HG02870 (cell line): ENCODE measurements around the gene BRCA1.
"Not testable (repeated sequence)": the region's sequence is repeated elsewhere in the genome, so short reads cannot be mapped to it uniquely, and the experiment has no call there.

Experiments
- ATAC-seq: cut with Tn5 transposase; IDR thresholded peaks from one replicate; pipeline ENCODE4 v1.9.1; 2021; ENCODE audit warnings: mild to moderate bottlenecking, moderate library complexity; ENCODE audit not compliant: unreplicated experiment

Gene BRCA1

DNA sequence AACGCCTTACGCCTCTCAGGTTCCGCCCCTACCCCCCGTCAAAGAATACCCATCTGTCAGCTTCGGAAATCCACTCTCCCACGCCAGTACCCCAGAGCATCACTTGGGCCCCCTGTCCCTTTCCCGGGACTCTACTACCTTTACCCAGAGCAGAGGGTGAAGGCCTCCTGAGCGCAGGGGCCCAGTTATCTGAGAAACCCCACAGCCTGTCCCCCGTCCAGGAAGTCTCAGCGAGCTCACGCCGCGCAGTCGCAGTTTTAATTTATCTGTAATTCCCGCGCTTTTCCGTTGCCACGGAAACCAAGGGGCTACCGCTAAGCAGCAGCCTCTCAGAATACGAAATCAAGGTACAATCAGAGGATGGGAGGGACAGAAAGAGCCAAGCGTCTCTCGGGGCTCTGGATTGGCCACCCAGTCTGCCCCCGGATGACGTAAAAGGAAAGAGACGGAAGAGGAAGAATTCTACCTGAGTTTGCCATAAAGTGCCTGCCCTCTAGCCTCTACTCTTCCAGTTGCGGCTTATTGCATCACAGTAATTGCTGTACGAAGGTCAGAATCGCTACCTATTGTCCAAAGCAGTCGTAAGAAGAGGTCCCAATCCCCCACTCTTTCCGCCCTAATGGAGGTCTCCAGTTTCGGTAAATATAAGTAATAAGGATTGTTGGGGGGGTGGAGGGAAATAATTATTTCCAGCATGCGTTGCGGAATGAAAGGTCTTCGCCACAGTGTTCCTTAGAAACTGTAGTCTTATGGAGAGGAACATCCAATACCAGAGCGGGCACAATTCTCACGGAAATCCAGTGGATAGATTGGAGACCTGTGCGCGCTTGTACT, at the start of gene BRCA1:
Gene BRCA1 (minus strand): TSS at position 232 of the 834 bp plus-strand sequence. CDS start 1,268 bp downstream, outside the sequence.
- peak; percentile 94 for ATAC-seq

DNA sequence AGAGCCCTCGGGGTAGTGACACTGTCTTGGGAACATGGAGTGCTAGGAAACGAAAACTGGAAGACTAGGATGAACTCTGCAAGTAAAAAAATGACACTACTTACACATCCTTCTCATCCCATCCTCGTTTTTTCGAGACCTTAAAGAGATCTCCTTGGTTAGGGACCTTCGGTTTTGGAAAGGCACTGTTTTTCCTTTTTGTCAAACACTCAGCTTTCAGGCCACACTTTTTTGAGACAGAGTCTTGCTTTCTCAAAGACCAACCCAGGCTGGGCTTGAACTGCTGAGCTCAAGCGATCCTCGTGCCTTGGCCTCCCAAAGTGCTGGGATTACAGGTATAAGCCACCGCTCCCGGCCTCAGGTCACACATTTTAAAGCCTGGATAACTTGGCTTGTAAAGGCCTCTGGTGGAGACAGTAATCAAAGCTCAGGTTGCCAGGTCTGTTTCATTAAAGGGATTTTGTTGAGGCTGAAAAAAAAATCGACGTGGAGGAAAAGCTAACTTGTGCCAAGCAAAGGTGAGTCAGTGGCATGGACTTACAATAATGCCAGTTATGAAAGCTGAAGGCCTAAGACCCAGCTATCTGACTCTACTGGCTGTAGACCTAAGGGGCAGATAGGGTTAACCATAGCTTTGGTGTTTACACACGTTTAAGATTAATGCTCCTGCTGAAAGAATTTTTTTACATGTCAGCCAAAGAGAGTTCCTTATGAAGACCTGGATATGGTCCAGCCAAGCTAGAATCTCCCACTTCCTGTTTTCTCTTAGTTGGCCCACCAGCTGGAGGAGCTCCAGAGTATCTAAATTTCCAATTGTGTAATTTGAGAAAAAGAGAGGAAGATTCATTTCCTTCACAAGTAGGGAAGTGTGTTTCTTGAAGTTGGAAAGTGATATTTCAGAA, 46.7 kb upstream of the BRCA1 start:
- ATAC-seq, result no peak

DNA sequence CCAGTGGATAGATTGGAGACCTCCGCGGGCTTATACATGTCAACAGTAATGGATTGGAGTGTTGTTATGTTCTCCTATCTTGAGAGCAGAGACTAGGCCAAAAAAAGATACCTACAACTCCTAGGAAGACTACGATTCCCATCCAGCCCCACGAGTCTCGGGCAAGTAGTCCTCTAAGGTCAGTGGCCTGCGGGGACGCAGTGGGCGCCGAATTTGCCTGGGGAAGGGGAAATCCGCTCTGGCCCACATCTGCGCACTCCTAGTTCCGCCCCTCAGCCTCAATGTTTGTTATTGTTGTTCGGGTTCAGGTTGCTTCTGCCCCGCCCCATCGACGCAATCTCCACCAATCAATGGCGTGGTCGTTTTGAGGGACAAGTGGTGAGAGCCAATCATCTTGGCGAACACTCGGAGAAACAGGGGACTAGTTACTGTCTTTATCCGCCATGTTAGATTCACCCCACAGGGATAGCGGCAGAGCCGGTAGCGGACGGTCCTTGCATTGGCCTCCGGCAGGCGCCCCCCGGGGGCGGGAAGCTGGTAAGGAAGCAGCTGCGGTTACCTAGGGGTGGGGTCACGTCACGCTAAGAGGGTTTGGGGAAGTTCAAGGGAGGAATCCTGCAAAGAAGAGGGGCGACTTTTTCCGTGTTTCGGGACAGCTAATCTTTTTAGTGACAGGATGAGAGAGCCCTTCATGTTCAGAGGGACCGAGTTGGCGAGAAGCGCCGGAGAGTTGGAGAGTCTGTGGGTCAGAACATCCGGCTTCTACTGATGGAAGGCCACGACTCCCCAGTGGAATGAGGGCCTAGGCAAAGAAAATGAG, 45.8 kb upstream of the BRCA1 start, which contains the start of gene NBR1:
Gene NBR1 (plus strand): TSS at position 449 of the 820 bp plus-strand sequence. CDS start 4,586 bp downstream, outside the sequence.
- ATAC-seq, result peak; percentile 76

- ATAC-seq, result peak; percentile 68
Observed at GRCh38 chr17:43170140-43170765, 45.1 kb upstream of the BRCA1 start.

GRCh38 chr17:43169561-43170139, 44.5 kb upstream of the BRCA1 start:
- peak; percentile 9 for ATAC-seq

DNA sequence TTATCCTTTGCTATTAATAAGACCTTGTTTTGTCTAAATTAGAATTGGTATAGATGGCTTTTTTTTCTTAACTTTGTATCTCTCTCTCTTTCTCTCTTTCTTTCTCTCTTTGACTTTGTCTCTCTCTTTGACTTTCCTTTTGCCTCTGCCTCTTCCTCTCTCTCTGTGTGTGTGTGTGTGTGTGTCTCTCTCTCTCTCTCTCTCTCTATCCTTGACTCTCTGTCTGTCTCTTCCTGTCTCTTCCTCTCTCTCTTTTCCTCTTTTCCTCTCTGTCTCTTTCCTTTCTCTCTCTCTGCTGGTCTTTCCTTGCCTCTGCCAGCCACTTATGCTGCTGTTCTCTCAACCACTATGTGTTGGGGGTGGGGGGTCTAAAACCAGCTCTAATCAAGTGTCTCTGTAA, 40.8 kb upstream of the BRCA1 start:
- not testable (repeated sequence) for ATAC-seq

- not testable (repeated sequence) for ATAC-seq
Observed at GRCh38 chr17:43159957-43160356, 34.8 kb upstream of the BRCA1 start.

- not testable (repeated sequence) for ATAC-seq
Observed at GRCh38 chr17:43159232-43159631, 34.1 kb upstream of the BRCA1 start.

DNA sequence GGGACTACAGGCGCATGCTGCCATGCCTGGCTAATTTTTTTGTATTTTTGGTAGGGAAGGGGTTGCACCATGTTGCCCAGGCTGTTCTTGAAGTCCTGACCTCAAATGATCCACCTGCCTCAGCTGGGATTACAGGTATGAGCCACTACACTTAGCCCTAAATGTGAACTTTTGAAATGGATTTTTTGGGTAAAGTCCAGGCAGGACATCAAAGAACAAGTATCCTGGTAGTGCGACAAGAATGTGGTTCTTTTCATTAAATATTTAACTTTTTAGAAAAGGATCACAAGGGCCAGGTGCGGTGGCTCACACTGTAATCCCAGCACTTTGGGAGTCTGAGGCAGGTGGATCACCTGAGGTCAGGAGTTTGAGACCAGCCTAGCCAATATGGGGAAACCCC, 30.5 kb upstream of the BRCA1 start:
- ATAC-seq, result no peak

DNA sequence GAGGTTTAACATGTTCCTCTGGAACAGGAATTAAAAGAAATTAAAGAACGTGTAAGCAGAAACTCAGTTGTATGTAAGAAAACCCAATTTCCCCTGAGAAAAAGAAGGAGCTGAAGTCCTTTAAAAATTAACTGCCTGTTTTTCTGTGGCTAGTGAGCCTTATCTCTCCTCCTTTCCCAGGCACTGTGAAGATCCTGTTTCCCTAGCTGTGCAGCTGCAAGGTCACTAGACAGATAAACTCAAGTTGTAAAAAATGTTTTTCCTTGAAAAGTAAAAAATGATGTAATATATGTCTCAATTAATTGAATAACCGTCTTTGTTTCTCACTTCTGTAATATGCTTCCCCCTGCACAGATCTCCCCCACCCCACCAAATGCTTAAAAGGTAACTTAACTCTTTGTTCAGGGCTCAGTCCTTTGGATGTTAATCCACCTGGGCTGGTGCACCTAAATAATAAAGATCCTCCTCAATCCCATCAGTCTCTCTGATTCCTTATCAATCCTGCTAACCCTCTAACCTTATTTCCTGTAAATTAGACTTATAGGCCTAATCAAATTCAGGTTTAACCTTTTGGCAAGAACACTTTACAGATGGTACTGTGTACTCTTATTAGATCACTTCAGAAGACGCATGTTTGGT, 28.2 kb upstream of the BRCA1 start:
- ATAC-seq, result not testable (repeated sequence)

DNA sequence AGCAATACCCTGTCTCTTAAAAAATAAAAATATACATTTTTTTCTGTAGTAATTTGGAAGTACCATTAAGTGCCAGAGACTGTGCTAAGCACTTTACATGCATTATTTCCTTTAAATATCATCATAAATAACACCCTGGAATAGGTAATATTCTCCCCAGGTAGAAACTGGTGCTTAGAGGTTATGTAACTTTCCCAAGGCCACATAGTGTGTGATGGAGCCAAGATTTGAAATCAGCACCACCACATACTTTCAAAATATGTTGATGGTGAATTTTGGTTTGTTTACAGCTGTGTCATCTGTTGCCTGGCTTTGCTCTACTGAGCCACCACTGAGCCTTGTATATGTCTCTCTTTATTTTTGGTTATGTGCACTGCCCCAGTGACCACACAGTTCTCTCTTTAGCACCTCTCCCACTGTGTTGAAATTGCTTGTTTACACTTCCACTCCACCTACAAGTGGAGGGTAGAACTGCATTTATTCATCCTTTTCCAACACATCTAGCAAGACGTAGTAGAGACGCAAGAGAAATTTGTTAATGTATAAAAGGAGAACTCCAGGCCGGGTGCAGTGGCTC, 26.8 kb upstream of the BRCA1 start:
- no peak for ATAC-seq

DNA sequence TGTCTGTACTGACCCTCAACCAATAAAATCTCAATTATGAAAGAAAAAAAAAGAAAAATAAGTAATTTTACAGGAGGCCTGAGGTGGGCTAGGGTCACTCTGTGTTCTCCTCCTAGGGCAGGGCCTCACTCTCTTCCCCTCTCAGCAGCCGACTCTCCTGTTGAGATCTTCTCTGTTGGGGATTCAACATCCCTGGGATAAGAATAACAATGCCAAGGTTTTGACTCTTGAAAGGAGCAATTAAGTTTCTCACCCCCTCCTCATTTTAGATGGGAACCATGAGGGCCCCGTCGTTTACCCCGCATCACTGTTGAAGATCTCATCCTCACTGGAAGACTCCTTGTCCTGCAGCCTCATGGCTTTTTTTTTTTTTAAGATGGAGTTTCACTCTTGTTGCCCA, 21.5 kb upstream of the BRCA1 start:
- ATAC-seq, result no peak

- no peak for ATAC-seq
Observed at GRCh38 chr17:43143201-43143600, 18.0 kb upstream of the BRCA1 start.

GRCh38 chr17:43142153-43142552, 17.0 kb upstream of the BRCA1 start:
- ATAC-seq, result no peak

GRCh38 chr17:43140396-43141332, 15.5 kb upstream of the BRCA1 start:
- ATAC-seq, result no peak

DNA sequence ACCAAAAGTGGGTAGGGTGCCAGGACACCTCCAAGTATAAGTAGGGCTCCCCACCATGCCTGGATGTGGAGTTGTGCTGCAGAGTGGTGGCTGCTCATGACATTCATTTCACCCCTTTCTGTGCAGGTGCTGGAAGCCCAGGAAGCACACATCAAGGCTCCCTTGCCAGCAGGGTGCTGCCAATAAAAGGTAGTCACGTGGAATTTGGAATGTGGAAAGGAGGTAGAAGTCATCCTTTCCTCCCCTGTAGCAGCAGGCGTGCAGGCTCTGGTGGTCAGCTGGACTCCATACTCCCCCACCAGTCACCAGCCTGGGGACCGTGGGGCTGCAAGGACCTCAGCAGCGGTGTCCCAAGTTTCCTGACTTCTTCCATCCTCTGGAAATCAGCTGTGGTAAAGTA, 13.4 kb upstream of the BRCA1 start:
- not testable (repeated sequence) for ATAC-seq

DNA sequence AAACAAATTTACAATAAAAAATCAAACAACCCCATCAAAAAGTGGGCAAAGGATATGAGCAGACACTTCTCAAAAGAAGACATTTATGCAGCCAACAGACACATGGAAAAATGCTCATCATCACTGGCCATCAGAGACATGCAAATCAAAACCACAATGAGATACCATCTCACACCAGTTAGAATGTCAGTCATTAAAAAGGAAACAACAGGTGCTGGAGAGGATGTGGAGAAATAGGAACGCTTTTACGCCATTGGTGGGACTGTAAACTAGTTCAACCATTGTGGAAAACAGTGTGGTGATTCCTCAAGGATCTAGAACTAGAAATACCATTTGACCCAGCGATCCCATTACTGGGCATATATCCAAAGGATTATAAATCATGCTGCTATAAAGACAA, 11.4 kb upstream of the BRCA1 start:
- ATAC-seq, result not testable (repeated sequence)

DNA sequence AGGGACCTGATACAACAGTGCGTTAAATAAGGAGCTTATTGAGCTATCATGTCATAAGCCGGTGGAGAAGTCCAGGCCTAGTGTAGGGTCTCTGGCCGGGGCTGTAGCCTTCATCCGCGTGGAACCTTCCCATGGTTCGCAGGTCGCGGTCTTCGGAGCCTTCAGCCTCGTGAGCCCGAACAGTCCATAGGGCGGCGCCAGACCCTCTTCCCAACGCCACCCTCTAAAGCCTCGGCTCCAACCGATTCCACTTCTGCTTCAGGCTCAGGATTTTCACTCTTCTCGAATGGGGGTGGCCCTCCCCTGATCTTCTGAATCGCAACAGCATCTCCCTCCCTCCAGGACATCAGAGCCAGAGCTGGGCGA, 10.3 kb upstream of the BRCA1 start:
- ATAC-seq, result no peak
